NCI-H2081 treated with DMSO at 0.1 percent for 48 hours (cell line): ENCODE data around the gene MAMDC2.
A peak's percentile ranks its signal among the peaks of the same experiment; 100 is the strongest.

Experiments
- DNase-seq: peaks from one replicate; lab custom pipeline; 2025; lab: John Stamatoyannopoulos, UW

MAMDC2 gene

GRCh38 chr9:70065572-70065971 is 21.9 kb downstream of the MAMDC2 start:
- DNase-seq = no peak

GRCh38 chr9:70066418-70066817 is 22.8 kb downstream of the MAMDC2 start:
- no peak for DNase-seq

- no peak for DNase-seq
These were observed 23.2 kb downstream of the MAMDC2 start for GRCh38 chr9:70066874-70067273.

GRCh38 chr9:70069704-70070103 is 26.1 kb downstream of the MAMDC2 start:
- DNase-seq = no peak

GRCh38 chr9:70073193-70073592 is 29.5 kb downstream of the MAMDC2 start:
- DNase-seq = no peak

GRCh38 chr9:70073756-70074155 is 30.1 kb downstream of the MAMDC2 start:
- DNase-seq = no peak

GRCh38 chr9:70076678-70077077 is 33.0 kb downstream of the MAMDC2 start:
- no peak for DNase-seq

- DNase-seq = peak; percentile 54
These were observed 35.9 kb downstream of the MAMDC2 start for GRCh38 chr9:70079417-70080037.

- peak; percentile 81 for DNase-seq
These were observed 37.0 kb downstream of the MAMDC2 start for GRCh38 chr9:70080481-70081119.

GRCh38 chr9:70081120-70081495 is 37.5 kb downstream of the MAMDC2 start:
- DNase-seq = no peak

- DNase-seq = no peak
These were observed 39.8 kb downstream of the MAMDC2 start for GRCh38 chr9:70083429-70083828.

- DNase-seq = no peak
These were observed 41.6 kb downstream of the MAMDC2 start for GRCh38 chr9:70085241-70085640.

GRCh38 chr9:70091103-70091502 is 47.5 kb downstream of the MAMDC2 start:
- DNase-seq = no peak

- peak; percentile 77 for DNase-seq
These were observed 47.9 kb downstream of the MAMDC2 start for GRCh38 chr9:70091572-70091971.

GRCh38 chr9:70092190-70092589 is 48.5 kb downstream of the MAMDC2 start:
- DNase-seq = no peak

GRCh38 chr9:70093095-70093494 is 49.4 kb downstream of the MAMDC2 start:
- DNase-seq = no peak

GRCh38 chr9:70093944-70094343 is 50.3 kb downstream of the MAMDC2 start:
- peak; percentile 27 for DNase-seq

- DNase-seq = no peak
These were observed 51.1 kb downstream of the MAMDC2 start for GRCh38 chr9:70094747-70095146.

- DNase-seq = no peak
These were observed 53.5 kb downstream of the MAMDC2 start for GRCh38 chr9:70097187-70097586.

- no peak for DNase-seq
These were observed 56.7 kb downstream of the MAMDC2 start for GRCh38 chr9:70100362-70100761.

- DNase-seq = no peak
These were observed 57.6 kb downstream of the MAMDC2 start for GRCh38 chr9:70101265-70101664.

GRCh38 chr9:70105147-70105546 is 61.5 kb downstream of the MAMDC2 start:
- DNase-seq = peak; percentile 34

- DNase-seq = no peak
These were observed 62.9 kb downstream of the MAMDC2 start for GRCh38 chr9:70106571-70106970.

- DNase-seq = no peak
These were observed 63.9 kb downstream of the MAMDC2 start for GRCh38 chr9:70107558-70107957.
